GM10266 (cell line): ENCODE data around the gene SLC9A7.
A peak's percentile ranks its signal among the peaks of the same experiment; 100 is the strongest.

Experiments
- DNase-seq: peaks from one replicate; pipeline ENCODE4 v3.0.0; 2012; ENCODE audit errors: extremely low spot score
- TF ChIP-seq, protein P1 (sequence below): IDR thresholded peaks from 2 replicates; pipeline ENCODE4 v1.5.1; 2012; ENCODE audit warnings: mild to moderate bottlenecking, low read depth; ENCODE audit not compliant: control insufficient read depth, insufficient read depth; ENCODE audit errors: missing control alignments

Gene SLC9A7

GRCh38 chrX:46673620-46674359 is 85.1 kb downstream of the SLC9A7 start:
- TF ChIP-seq, protein P1, sequence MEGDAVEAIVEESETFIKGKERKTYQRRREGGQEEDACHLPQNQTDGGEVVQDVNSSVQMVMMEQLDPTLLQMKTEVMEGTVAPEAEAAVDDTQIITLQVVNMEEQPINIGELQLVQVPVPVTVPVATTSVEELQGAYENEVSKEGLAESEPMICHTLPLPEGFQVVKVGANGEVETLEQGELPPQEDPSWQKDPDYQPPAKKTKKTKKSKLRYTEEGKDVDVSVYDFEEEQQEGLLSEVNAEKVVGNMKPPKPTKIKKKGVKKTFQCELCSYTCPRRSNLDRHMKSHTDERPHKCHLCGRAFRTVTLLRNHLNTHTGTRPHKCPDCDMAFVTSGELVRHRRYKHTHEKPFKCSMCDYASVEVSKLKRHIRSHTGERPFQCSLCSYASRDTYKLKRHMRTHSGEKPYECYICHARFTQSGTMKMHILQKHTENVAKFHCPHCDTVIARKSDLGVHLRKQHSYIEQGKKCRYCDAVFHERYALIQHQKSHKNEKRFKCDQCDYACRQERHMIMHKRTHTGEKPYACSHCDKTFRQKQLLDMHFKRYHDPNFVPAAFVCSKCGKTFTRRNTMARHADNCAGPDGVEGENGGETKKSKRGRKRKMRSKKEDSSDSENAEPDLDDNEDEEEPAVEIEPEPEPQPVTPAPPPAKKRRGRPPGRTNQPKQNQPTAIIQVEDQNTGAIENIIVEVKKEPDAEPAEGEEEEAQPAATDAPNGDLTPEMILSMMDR = no peak
- DNase-seq = no peak

DNA sequence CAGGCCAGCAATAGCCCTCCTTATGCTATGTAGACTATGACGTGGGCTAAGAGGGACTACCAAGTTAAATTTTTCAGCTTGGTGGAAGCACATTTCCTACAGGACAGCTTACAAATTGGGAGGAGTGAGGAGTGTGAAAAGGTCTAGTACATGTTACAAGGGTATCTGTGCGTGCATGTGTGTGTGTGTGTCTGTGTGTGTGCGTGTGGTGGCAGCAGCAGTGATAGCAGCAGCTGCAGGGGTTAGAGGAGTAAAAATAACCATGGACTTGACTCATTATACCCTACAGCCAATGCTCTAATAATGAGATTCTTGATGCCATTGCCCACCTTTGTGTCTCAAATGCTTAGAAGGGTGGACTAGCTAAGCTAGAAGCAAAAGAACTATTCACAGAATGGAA is 88.6 kb downstream of the SLC9A7 start:
- DNase-seq = no peak
- TF ChIP-seq, protein P1 = no peak

- DNase-seq = no peak
- TF ChIP-seq, protein P1 = no peak
Observed at GRCh38 chrX:46666831-46667230, 92.1 kb downstream of the SLC9A7 start.

GRCh38 chrX:46665232-46666152 is 93.4 kb downstream of the SLC9A7 start:
- no peak for DNase-seq
- TF ChIP-seq, protein P1 = no peak

- DNase-seq = no peak
- TF ChIP-seq, protein P1 = no peak
Observed at GRCh38 chrX:46662188-46662958, 96.5 kb downstream of the SLC9A7 start.

DNA sequence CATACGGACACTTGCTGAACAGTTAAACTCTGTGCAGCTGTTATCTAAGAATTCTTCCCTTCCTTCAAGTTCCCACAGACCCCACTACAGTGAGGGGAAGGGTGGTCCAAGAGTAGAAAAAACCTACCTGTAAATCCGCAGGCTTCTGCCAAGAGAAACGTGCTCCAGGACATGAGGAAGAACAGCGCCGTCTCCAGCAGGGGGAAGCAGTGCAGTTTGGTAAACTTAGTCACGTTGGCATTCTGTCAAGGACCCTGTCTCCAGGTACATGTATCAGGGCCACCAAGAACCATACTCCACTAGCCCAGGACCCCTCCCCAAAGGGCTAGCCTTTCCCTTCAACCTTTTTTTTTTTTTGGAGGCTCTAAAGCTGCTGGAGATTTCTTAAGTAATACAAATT is 105.4 kb downstream of the SLC9A7 start:
- TF ChIP-seq, protein P1 = peak; percentile 8
- no peak for DNase-seq
